Measurements from ENCODE around the gene GDPD2. TPM values are rescaled to one million over a fixed set of nuclear protein-coding genes. Genes with fewer than 3 reads are reported as not detected.

Gene GDPD2
- total RNA-seq, 4 donors from 2014 or later = 0.35 TPM; not detected in 3

DNA sequence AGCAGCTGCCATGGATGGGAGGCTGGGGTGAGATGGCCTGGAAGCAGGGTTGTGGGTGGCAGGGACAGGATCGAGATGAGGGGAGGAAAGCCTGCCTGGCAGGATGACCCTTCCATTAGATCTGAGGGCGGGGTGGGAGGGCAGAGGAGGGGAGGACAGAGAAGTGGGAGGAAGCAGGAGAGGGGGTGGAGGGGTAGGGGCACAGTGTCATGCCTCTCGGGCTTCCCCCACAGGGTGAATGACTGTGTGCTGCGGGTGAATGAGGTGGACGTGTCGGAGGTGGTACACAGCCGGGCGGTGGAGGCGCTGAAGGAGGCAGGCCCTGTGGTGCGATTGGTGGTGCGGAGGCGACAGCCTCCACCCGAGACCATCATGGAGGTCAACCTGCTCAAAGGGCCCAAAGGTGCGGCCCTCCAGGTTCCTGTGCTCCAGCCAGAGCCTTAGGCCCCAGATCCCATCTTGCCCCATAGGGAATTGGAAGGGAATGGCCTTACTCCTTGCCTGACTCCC is 26.4 kb downstream of the GDPD2 start:
- peaks cover 0 to 34% (median 4%) of the 10 kb centered on the region in 3 donors for H3K4me1 ChIP-seq

DNA sequence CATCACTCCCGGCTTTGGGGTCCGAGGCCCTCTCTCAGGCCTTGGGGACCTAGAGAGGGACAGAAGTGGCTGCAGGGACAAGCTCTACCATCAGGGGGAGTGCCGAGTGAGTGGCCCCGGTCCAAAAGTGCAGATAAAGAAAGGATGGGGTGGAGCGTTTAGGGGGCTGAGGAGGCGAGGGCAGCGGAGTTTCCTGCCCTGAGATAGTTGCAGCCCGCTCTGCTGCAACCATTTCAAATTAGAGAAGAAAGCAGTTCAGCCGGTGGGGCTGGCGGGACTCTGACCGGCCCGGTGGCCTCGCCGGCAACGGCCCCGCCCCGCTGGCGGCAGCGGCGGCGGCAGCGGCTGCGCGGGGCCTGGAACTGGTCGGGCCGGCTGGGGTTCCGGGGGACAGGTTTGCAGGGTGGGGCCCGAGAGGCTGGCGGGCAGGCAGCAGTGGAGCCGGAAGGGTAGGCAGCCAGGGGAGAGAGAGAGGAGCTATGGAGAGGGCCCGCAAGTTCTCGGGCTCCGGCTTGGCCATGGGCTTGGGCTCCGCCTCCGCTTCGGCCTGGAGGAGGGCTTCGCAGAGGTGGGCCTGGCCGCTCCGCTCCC is 29.1 kb downstream of the GDPD2 start:
- Histone ChIP-seq H3K36me3 (no peaks in the 10 kb centered on the region), H3K9me3 (no peaks in the 10 kb centered on the region), H3K27me3 (no peaks in the 10 kb centered on the region), H3K27ac (peak overlapping the region in 3 of 4 donors; percentile 63 to 77 (median 75)), H3K4me1 (peaks cover 0 to 44% (median 4%) of the 10 kb centered on the region in 3 donors), H3K4me3 (peak overlapping the region; percentile 64 to 75)
- 0 to 29% methylated on average over 3 to 6 of the region's 39 CpGs for WGBS, 2 donors (ENCODE audit: low coverage in 1 of 2)
- TF ChIP-seq POLR2AphosphoS5 (IDR thresholded peaks at IDR 0.05) (no peak), POLR2A (IDR thresholded peaks at IDR 0.05) (no peak)
- TF ChIP-seq, protein P1, sequence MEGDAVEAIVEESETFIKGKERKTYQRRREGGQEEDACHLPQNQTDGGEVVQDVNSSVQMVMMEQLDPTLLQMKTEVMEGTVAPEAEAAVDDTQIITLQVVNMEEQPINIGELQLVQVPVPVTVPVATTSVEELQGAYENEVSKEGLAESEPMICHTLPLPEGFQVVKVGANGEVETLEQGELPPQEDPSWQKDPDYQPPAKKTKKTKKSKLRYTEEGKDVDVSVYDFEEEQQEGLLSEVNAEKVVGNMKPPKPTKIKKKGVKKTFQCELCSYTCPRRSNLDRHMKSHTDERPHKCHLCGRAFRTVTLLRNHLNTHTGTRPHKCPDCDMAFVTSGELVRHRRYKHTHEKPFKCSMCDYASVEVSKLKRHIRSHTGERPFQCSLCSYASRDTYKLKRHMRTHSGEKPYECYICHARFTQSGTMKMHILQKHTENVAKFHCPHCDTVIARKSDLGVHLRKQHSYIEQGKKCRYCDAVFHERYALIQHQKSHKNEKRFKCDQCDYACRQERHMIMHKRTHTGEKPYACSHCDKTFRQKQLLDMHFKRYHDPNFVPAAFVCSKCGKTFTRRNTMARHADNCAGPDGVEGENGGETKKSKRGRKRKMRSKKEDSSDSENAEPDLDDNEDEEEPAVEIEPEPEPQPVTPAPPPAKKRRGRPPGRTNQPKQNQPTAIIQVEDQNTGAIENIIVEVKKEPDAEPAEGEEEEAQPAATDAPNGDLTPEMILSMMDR (IDR thresholded peaks at IDR 0.05) = peak; percentile 59 to 80 (median 66)
- peak; percentile 37 for ATAC-seq

More for the DNA sequence above, 26.4 kb downstream of the GDPD2 start:
- Histone ChIP-seq H3K9me3 (no peaks in the 10 kb centered on the region), H3K4me3 (no peak overlapping the region), H3K36me3 (no peaks in the 10 kb centered on the region), H3K27me3 (peaks cover 11% of the 10 kb centered on the region), H3K27ac (no peak overlapping the region)
- no peak for ATAC-seq
- no peak for TF ChIP-seq POLR2A (IDR thresholded peaks at IDR 0.05)
- TF ChIP-seq POLR2AphosphoS5 (IDR thresholded peaks at IDR 0.05) = no peak
- TF ChIP-seq, protein P1 (IDR thresholded peaks at IDR 0.05) = no peak
- no peak for TF ChIP-seq EP300 (IDR thresholded peaks at IDR 0.05)
- WGBS, 2 donors (ENCODE audit: low coverage in 1 of 2) = no CpG with 5 or more reads among the region's 14 CpGs

DNA sequence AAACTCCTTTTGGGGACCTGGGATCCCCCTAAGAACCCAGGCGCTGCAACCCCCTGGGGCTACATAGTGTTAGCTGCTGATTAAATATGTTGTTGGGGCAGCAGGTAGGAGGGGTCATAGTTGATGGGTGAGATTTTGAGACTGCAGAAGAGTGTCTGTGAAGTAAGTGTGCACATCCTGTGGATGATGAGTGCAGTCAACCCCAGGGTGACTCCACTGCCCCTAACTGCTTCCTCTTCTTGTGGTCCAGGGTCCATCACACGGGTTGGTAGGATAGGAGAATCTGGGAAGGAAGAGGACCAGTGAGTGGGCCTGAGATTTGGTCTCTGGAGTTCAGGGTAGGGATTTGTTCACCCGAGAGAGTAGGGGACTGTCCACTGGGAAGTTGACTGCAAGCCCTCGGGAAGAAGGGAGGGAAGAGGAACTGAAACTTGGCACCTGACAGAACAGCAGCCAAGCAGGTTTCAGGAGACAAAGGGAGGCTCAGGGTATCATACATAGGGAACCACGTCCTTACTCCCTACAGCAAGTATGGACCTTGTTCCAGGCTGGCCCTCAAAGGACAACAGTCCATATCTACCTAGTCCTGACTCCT is 30.0 kb downstream of the GDPD2 start:
- Histone ChIP-seq H3K4me3 (peak overlapping the region; percentile 64 to 75), H3K4me1 (peaks cover 0 to 49% (median 4%) of the 10 kb centered on the region in 3 donors), H3K27me3 (no peaks in the 10 kb centered on the region), H3K9me3 (no peaks in the 10 kb centered on the region), H3K36me3 (no peaks in the 10 kb centered on the region), H3K27ac (peak overlapping the region in 3 of 4 donors; percentile 75 to 89 (median 77))
- ATAC-seq = no peak
- WGBS, 2 donors (ENCODE audit: low coverage in 1 of 2) = 14% methylated on average over 1 of the region's 5 CpGs; no CpG with 5 or more reads in 1 of the 2 donors
- TF ChIP-seq EP300 (IDR thresholded peaks at IDR 0.05) = no peak
- TF ChIP-seq, protein P1 (IDR thresholded peaks at IDR 0.05) = no peak
- TF ChIP-seq POLR2A (IDR thresholded peaks at IDR 0.05) = no peak
- TF ChIP-seq POLR2AphosphoS5 (IDR thresholded peaks at IDR 0.05) = no peak

GRCh38 chrX:70454441-70455365 is 31.6 kb downstream of the GDPD2 start:
- WGBS, 2 donors (ENCODE audit: low coverage in 1 of 2) = 14 to 37% methylated on average over 1 to 3 of the region's 48 CpGs

More at GRCh38 chrX:70454441-70455365, 31.6 kb downstream of the GDPD2 start:
- peak; percentile 82 for ATAC-seq
- Histone ChIP-seq H3K9me3 (no peaks in the 10 kb centered on the region), H3K27me3 (no peaks in the 10 kb centered on the region), H3K27ac (peak overlapping the region; percentile 80 to 91 (median 88)), H3K36me3 (no peaks in the 10 kb centered on the region), H3K4me1 (peaks cover 0 to 60% (median 4%) of the 10 kb centered on the region in 3 donors), H3K4me3 (peak overlapping the region; percentile 49 to 64)
- TF ChIP-seq, protein P1 (IDR thresholded peaks at IDR 0.05) = peak; percentile 70 to 87 (median 78)
- TF ChIP-seq POLR2A (IDR thresholded peaks at IDR 0.05) (no peak), EP300 (IDR thresholded peaks at IDR 0.05) (no peak), POLR2AphosphoS5 (IDR thresholded peaks at IDR 0.05) (no peak)
